ENCODE results near the gene PNPLA8.

- TF ChIP-seq POLR2A (IDR thresholded peaks at IDR 0.05; ENCODE audit: low read length) (no peak), GATA1 (IDR thresholded peaks at IDR 0.05; ENCODE audit: low read depth, low read length) (no peak)
Observed at GRCh38 chr7:108499566-108499965, 26.4 kb downstream of the PNPLA8 start.

Measured in erythroblast (primary cell).